NCI-H2196 (cell line): ENCODE measurements around the gene SETD1A.
A peak's percentile ranks its signal among the peaks of the same experiment; 100 is the strongest.
"Not testable (repeated sequence)": the region's sequence is repeated elsewhere in the genome, so short reads cannot be mapped to it uniquely, and the experiment has no call there.

Source experiments
- DNase-seq: peaks from one replicate; lab custom pipeline; 2025; ENCODE audit not compliant: unreplicated experiment; lab: John Stamatoyannopoulos, UW

Gene SETD1A

DNA sequence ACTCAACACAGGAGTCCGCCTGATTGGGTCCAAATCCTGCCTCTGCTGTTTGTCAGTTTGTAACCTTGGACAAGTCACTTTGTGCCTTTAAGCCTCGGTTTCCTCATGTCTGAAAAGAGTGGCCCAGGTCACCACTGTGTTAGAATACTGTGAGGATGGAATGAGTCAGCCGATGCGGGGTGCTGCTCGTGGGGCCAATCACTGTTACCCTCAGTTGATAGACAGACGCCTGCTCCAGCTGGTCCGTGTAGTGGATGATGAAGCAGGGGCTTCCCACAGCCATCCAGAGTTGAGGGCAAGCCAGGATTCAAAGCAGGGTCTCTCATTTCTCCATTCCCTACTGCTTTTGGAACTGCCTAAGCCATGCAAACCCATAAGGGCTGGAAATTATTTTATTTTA is 28.4 kb upstream of the SETD1A start:
- no peak for DNase-seq

DNA sequence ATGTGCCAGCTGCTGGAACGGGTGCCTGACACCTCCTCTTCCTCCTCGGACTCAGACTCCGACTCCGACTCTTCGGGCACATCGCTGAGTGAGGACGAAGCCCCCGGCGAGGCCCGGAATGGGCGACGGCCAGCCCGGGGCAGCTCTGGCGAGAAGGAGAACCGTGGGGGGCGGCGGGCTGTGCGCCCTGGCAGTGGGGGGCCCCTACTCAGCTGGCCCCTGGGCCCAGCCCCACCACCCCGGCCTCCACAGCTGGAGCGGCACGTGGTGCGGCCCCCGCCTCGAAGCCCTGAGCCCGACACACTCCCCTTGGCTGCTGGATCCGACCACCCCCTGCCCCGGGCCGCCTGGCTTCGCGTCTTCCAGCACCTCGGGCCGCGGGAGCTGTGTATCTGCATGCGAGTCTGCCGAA is 27.4 kb upstream of the SETD1A start:
- no peak for DNase-seq

DNA sequence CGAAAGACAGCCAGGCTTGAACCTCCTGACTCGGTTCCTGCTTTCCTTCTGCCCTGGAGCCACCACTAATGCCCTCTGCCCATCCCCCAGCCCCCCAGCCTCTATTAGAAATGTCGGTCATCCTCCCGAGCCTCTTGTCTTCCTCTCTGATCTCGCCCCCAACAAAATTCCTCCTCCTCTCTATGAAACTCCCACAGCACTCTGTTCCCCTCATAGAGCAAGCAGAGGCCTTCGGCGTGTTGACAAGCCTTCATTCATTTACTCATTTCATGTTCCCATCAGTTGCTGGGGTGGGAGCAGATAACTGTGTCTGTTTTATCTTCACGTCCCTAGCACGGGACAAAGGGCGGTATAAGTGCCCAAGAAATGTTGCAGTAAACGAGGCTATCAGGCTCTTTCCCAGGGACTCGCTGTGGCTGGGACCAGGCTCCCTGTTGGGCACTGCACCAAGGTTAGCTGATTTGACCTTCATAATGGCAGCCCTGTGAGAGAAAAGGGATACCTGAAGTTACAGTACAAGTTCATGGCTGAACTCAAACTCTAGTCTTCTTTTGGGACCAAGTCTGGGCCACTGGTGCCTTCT is 26.4 kb upstream of the SETD1A start:
- DNase-seq, result no peak

DNA sequence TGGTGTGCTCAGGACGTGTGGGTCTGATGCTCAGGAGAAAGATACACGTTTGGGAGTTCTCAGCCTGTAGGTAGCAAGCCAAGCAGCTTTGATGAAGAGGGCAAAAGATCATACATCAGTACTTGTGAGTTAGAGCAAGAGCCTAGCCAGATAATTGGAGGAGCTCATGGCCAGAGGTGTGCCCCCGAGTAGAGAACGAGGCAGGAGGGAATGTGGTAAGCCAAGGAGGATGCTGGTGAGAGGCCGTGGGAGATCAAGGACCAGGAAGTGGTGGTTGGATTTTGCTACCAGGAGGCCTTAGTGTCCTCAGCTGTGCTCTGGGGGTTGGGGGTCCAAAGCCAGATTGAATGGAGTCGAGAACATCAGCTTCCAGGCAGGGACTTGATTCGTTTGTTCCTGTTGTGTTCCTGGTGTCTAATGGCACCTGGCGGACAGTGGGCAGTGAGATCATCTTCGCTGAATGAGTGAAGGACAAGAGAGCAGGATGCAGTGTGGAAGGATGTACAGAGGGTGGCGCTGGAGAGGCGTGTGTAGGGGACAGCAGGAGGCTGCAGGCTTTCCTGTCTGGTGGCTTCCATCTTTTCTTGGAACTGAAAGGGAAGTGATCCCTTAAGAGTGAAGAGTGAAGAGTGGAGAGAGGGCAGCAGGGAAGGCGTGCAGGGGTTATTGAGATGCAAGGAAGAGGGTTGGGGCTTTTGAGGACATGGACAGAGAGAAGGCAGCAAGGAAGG is 22.6 kb upstream of the SETD1A start:
- DNase-seq, result peak; percentile 69

DNA sequence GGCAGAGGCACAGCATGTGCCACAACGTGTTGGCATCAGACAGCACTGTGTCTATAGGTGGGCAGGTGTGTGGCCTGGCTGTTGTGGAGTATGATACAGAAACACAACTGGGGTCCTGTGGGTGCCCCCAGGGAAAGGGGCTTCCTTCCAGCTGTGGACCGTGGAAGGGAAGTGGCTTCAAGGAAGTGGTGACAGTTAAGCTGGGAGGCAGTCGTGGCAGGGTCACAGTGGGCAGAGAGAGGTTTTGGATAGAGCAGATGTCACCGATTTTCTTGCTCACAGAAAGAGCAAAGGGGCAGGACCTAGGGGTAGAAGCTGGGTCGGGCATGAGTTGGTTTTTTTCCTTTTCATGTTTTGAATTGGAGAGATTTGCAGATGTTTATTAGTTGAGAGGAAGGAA is 19.9 kb upstream of the SETD1A start:
- no peak for DNase-seq

DNA sequence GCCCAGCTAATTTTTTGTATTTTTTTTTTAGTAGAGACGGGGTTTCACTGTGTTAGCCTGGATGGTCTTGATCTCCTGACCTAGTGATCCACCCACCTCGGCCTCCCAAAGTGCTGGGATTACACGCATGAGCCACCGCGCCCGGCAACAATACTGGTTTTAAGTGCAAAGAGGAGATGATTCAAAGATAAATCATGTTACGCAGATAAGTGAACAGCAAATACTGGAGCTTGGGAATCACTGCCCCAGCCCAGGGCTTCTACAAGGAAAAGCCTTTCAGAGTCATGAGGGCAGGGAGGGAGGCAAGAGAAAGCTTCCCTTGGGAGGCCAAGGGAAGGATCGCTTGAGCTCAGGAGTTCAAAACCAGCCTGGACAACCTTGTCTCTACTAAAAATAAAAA is 18.0 kb upstream of the SETD1A start:
- not testable (repeated sequence) for DNase-seq

DNA sequence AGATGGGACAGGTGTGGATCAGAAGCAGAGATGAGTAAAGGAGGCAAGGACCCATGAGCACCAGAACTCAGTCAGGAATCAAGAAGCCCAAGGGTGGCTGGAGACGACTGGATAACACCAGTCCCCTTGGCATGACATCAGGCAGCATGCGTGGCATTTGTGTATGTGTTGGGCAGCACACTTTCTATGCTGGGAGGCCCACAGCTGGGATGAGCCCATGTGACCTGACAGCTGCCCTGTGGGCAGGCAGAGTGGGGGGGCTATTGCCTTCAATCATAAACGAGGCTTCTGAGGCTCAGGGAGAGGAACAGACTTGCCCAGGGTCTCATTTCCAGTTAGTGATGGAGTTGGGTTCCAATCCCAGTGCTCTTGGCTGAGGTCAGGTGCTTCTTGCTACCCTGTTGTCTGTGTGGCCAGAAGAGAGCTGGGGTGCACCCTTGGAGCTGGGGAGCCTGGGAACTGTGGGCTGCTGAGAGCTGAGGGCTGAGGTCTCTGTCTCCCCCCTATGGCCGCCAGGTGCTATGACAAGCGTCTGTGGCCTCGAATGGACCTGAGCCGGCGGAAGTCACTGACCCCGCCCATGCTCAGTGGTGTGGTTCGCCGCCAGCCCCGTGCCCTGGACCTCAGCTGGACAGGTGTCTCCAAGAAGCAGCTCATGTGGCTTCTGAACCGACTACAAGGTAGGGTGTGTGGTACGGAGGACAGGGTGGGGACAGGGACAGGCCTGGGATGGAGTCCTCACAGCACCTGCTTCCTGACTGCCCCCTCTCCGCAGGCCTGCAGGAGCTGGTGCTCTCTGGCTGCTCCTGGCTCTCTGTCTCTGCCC is 15.7 kb upstream of the SETD1A start:
- peak; percentile 86 for DNase-seq

DNA sequence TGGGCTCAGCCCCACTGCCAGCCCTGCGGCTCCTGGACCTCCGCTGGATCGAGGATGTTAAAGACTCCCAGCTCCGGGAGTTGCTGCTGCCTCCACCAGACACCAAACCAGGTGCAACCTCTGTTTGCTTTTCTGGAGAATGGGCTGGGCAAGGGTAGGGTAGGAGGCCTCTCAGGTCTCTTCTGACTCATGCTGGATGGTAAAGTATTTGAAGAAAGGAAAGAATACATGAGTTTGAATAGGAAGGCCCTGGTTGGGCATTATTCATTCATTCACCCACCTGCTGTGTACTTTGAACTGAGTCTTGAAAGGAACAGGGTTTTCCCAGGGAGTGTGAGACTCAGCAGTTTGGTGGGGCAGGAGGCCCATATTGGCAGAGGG is 15.1 kb upstream of the SETD1A start:
- DNase-seq, result no peak

DNA sequence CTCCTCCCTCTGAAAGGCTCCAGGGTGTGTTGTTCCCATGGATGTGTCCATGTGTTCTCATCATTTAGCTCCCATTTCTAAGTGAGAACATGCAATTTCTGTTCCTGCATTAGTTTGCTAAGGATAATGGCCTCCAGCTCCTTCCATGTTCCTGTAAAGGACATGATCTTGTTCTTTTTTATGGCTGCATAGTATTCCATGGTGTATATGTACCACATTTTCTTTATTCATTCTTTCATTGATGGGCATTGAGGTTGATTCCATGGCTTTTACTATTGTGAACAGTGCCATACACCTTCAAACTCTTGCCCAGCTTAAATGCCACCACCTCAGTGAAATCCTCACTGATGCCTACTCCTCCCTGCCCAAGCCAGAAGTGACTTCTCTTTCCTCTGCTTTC is 13.2 kb upstream of the SETD1A start:
- no peak for DNase-seq

DNA sequence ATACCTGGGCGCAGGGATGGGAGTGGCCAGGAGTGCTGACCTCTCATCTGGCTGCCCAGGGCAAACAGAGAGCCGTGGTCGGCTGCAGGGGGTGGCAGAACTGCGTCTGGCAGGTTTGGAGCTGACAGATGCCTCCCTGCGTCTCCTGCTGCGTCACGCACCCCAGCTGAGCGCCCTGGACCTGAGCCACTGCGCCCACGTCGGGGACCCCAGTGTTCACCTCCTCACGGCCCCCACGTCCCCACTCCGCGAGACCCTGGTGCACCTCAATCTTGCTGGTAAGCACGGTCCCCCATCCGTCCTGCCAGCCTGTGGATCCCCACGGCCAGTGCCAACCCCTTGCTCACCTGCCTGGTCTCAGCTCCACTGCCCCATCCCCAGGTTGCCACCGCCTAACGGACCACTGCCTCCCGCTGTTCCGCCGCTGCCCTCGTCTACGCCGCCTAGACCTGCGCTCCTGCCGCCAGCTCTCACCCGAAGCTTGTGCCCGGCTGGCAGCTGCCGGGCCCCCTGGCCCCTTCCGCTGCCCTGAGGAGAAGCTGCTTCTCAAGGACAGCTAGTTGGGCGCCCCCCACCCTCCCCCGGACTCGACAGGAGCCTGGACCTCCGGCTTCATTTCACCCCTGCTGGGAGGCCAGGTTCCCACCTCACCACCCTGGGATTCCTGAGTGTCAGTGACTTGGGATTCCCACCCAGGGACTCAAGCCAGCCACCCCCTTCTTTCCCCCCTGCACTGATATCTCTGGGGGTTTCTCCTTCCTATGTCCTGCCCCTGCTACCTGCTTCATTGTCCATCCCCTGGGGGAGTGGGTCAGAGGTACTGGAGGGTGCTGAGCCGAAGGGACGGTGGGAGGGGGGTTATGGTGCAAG is 10.6 kb upstream of the SETD1A start:
- no peak for DNase-seq

DNA sequence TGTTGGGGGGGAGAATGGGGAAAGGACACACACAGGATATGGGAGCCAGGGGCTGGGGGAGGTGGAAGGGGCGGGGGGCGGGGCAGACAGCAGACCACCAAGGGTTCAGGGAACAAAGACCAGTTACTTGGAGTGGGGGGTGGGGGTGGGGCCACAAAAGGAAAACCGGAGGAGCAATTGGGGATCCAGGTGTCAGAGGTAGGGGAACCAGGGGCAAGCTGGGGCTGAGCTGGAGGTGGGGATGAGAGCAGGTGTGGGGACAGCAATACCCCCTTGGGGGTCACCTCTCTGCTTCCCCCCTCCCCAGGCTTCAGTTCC is 10.1 kb upstream of the SETD1A start:
- no peak for DNase-seq

DNA sequence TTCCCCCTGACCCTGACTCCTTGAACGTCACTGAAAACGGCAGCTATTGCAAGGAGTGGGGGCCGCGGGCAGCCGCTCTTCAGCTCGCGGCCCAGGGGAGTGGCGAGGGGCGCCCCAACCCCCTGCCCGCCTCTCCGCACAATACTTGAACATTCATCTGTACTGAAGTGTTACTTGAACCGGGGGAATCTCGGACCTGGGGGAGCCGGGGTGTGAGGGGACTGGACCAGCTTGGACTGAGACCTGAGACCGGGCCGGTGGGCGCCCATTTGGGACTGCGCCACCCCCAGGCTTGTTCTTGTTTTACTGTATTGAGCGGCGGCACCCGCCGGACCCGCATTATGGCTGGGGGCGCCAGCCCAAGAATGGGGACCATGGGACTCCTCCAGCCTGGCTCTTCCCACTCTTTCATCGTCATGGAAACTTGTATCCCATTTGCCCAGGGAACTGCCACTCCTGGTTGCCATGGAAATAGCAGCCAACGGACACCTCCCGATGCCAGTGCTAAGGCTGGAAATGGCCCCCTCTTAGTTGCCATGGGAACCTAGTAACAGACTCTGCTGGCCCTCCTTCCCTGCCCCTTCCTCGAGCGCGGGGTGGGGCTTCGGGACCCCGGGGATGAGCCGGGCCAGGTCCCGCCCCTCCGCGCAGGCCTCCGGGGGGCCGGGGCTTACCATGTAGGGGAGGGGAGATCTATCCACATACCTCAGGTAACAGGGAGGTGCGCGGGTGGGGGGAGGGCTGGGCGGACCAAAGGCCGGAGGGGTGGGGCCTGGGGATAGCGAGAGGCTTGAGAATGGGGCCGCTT is 9.5 kb upstream of the SETD1A start:
- peak; percentile 98 for DNase-seq

DNA sequence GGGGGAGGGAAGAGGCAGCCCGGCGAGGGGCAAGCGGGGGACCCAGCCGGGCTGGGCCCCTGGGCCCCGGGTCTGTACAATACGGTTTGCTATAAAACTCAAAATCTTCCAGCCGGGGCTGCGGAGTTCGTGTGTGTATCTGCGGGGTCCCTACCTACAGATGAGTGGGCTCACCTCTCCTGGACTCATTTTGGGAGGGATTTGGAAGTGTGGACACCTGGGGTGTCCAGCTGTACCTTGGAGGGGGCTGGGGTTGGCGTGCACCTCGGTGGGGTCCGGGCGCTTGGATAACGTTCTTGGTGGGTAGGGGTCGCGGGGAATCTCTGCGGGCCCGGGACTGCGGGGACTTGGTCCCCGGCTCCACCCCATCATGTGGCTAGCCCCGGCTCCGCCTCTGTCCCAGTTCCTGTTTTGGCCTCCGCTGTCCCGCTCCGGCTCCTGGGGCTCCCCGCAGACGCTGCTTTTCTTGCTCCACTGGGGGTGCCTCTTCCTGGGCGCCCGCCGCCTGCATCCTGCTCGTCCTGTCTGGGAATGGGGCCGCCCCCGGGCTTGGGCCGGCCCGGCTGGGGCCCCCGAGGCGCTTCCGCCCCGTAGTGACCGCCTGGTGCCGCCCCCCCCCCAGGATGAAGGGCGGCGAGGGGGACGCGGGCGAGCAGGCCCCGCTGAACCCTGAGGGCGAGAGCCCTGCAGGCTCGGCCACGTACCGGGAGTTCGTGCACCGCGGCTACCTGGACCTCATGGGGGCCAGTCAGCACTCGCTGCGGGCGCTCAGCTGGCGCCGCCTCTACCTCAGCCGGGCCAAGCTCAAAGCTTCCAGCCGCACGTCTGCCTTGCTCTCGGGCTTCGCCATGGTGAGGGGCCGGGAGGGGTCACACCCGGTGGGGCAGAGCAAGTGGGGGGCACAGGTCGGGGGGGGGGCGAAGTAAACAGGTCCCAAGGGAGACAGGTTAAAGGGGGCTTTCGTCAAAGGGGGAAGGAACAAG is 8.6 kb upstream of the SETD1A start, which contains the start of gene ORAI3:
Gene ORAI3 (plus strand): TSS at position 402 of the 983 bp plus-strand sequence. CDS start 222 bp downstream, at position 624.
- DNase-seq, result peak; percentile 29

DNA sequence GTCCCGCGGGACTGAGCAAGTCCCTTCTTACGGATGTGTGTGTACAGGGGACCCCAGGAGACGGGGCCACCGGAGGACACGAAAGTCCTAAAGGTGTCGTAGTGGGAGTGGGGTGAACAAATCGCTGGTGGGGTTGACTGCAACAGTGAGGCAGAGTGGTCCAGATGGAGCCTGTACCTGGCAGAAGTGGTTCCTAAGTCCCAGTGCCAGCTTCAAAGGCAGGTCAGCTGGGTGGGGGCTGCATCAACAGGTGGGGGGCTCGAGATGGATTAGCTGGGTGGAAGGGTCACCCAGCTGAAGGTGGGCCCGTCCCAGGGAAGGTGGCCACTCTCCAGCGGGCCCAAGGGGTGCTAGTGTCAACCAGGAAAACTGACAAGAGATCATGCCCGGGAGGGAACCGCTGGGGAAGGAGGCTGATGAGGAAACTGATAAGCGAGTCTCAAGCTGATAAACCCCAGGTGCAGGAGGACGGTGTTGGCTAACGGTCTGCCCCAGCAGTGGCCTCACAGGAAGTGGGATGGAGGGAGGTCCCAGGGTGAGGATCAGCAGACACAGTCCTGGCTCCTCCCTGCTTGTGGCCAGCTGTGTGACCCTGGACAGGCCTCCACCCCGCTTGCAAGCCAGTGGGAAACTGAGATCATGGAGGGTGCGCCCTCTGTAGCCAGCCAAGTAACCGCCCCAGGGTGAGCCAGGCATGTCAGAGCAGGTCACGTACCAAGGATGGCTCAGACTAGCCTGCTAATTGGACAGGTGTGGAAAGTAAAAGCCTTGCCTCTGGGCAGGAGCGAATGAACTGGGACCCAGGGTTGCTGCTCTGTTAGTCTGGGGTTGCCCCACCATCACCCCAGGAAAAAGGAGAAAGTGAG is 7.7 kb upstream of the SETD1A start:
- DNase-seq, result peak; percentile 93

DNA sequence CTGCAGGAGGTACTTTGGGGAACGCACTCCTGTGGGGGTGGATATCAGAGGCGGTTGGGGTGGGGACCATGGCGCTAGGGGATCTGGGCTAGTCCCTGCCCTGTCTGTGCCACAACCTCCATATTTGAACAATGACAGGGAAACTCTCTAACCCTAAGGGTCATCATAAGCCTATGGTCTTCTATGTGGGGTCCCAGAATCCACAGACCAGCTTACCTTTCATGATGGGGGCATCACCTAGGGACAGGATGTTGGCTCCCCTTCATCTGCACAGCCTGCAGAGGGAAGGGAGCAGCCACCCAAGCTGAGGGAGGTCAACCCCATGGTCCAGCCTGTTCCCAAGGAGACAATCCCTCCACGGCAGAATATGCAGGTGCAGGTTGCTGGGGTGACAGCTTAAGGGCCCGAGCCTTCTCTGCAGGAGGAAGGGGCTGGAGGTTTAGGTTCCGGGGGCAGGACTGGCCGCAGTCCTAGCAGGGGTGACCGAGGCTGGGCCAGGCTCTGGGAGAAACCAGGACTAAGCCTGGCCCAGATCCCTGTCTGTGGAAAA is 7.0 kb upstream of the SETD1A start:
- no peak for DNase-seq

DNA sequence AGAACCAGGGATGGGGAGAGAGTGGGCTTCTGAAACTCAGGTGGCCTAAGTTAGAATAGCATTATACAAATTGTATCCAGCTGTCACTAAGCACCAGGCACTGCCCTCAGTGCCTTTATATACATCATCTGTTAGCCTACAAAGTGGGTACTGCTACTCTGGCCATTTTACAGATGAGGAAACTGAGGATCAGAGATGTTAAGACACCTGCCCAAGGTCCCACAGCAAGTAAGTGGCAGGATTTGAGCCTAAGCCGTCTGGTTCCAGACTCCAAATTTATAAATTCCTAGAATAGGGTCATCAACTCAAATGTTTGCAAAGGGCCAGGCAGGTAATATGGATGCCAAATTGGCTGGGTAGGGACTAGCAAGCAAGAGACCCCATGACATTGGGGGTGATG is 6.4 kb upstream of the SETD1A start:
- no peak for DNase-seq

DNA sequence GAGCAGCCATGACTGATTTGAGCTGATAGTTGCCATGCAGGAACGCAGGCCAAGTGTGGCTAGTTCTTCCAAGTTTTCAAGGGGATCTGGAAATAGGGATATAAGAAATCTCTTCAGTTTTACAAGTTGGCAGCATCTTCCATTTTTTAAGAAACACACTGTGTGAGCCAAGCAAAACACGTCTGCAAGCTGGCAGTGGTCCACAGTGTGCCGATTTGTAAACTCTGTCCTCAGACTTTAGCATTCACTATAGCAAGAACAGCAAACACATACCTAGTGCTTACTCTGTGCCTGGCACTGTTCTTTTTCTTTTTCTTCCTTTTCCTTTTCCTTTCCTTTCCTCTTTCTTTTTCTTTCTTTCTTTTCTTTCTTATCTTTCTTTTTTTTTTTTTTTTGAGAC is 5.8 kb upstream of the SETD1A start:
- no peak for DNase-seq

DNA sequence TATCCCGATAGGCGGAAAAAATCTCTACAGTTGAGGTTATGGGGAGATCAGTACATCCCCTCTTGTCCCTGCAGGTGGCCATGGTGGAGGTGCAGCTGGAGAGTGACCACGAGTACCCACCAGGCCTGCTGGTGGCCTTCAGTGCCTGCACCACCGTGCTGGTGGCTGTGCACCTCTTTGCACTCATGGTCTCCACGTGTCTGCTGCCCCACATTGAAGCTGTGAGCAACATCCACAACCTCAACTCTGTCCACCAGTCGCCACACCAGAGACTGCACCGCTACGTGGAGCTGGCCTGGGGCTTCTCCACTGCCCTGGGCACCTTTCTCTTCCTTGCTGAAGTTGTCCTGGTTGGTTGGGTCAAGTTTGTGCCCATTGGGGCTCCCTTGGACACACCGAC is 4.4 kb upstream of the SETD1A start:
- DNase-seq, result no peak
